ENCODE measurements around the gene SEPHS1. TPM values are rescaled to one million over a fixed set of nuclear protein-coding genes. Genes with fewer than 3 reads are reported as not detected.

Gene SEPHS1
- total and polyA plus RNA-seq, 2 of the 8 experiments (the other 6 are each of a cell fraction or from before 2014, with no cell fraction given) = 270 to 683 TPM

DNA sequence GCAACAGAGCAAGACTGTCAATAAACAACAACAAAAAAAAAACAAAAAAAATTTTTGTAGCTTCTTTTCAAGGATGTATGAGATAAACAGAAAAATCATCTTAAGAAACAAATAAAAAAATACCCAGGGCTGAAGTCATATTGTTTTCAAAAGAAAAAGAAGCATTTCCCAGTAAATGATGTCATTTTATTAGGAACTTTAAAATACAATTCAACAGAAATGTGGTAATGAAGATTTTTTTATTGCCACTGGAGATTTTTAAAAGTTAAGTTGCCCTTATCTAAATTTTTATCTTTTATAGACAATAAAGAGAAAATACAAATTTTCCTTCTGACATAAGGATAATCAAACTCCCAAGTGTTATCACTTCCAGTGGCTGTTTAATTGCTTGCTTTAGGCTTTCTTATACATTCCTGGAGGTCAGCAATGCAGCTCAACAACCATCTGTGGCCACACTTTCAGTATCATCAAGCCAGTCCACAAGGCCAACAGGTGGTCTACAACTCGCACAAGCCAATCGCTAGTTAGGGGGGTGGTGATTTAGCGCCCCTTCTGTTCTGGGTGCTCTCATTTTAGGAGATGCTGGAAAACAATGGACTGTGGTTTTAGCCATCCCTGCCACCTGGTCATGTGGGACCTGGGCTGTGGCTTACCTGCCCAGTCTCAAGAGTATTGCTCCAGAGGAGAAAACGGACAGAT lies 10.8 kb downstream of the SEPHS1 start (continued):
- no peak for TF ChIP-seq CHD7 (IDR thresholded peaks at IDR 0.05; ENCODE audit: insufficient replicate concordance, low read length)
- no peak for TF ChIP-seq MAX (IDR thresholded peaks at IDR 0.05)
- no peak for TF ChIP-seq CREB1 (IDR thresholded peaks at IDR 0.05)
- TF ChIP-seq POLR2A (IDR thresholded peaks at IDR 0.05; ENCODE audit: control extremely low read depth in 1 of 2, low read depth in 2 of 2, low read length in 2 of 2) = no peak
- no peak for TF ChIP-seq RBBP5 (IDR thresholded peaks at IDR 0.05; ENCODE audit: borderline replicate concordance, low read depth, low read length)
- no peak for TF ChIP-seq TBP (IDR thresholded peaks at IDR 0.05; ENCODE audit: low read depth, low read length)
- TF ChIP-seq, protein P1, sequence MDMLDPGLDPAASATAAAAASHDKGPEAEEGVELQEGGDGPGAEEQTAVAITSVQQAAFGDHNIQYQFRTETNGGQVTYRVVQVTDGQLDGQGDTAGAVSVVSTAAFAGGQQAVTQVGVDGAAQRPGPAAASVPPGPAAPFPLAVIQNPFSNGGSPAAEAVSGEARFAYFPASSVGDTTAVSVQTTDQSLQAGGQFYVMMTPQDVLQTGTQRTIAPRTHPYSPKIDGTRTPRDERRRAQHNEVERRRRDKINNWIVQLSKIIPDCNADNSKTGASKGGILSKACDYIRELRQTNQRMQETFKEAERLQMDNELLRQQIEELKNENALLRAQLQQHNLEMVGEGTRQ (IDR thresholded peaks at IDR 0.05; ENCODE audit: low read length) = no peak
- no peak for TF ChIP-seq NANOG (IDR thresholded peaks at IDR 0.05; ENCODE audit: insufficient read depth, low read depth, low read length, poor library complexity, severe bottlenecking)
- TF ChIP-seq BCL11A (IDR thresholded peaks at IDR 0.05; ENCODE audit: low read depth in 2 of 2, low read length in 2 of 2) = no peak
- no peak for TF ChIP-seq KDM4A (IDR thresholded peaks at IDR 0.05; ENCODE audit: low read depth, low read length, severe bottlenecking)

Data from H1 (cell line).